ENCODE data around the gene SNX2.

SNX2 gene

DNA sequence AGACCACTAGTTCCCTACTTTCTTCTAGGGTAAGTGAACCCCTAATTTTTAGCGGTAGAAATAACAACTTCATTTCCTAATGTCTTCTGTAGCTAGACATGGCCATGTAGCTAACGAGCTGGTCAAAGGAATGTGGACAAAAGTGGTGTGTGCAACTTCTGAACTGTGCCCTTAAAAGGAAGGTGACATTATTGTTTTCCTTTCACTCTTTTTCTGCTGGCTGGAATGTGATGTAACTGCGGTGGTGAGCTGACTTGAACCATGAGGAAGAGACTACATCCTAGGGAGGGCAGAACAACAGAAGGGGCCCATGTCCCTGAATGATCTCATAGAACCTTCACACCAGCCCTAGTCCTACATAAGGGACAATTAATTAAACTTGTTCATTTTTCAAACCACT is 1.3 kb upstream of the SNX2 start:
- peak; percentile 54 for DNase-seq (ENCODE audit: low read depth)

DNA sequence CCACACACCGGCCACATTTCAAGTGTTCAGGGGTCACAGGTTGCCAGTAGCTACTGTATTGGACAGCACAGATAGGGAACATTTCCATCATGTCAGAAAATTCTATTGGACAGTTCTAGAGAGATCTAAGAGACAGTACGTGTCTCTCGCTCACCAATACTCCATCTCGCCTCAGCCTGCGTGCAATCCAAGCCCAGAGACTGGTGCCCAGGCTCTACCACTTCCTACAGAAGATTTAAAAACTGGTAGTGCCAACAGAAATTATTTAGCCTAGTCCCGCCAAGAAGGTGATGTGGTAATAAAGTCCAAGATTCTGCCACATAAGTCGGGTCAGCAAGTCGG is 390 bp upstream of the SNX2 start:
- no peak for DNase-seq (ENCODE audit: low read depth)

DNA sequence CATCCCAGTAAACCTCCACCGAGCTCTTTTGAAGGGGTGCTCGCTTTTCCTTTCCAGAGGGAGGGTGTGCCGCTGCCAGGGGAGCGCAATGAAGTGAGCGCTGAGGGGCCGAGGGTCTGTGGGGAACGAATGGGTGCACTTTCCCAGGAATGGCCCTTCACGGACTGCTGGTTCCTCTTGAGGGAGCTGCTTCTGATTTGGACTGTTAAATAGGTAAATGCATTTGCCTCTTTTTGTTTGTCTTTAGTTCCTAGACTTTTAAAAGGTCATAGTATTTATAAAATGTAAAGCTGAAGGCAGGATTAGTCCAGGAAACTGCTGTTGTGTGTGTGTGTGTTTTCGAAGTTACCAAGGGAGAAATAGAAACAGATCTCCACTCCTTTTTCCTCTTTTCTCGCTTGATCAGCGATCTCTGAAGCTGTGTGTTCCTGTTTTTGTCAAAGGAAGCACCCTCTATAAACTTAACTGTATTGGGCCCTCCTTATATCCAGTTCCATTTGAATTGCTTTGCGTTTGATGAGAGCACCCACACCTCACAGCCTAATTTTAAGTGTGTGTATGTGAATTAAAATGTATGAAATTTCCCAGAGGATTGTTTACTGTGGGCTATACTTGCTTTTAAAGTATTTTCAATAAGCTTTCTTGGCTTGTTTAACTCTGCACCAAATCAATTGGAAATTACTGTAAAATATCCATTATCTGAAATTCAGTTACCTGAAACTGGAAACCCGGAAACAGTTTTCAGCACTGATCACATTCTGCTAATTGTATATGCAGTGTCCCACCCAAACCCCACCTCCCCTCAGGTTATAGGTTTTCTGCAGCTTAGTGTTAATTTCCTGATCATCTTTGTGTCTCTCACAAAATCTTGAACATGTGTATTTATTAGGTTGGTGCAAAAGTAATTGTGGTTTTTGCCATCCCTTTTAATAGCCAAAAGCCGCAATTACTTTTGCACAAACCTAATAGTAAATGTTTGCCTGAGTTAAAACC is 966 bp downstream of the SNX2 start:
- DNase-seq (ENCODE audit: low read depth) = peak; percentile 18

DNA sequence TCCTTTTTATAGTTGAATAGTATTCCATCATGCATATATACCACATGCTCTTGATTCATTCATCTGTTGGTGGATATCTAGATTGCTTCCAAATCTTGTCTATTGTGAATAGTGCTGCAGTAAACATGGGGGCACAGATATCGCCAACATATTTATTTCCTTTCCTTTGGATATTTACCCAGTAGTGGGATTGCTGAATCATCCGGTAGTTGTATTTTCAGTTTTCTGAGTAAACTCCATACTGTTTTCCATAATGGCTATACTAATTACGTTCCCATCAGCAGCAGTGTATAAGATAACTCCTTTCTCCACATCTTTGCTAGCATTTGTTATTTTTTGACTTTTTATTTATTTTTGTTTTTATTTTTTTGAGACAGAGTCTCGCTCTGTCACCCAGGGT is 3.3 kb downstream of the SNX2 start:
- no peak for DNase-seq (ENCODE audit: low read depth)

DNA sequence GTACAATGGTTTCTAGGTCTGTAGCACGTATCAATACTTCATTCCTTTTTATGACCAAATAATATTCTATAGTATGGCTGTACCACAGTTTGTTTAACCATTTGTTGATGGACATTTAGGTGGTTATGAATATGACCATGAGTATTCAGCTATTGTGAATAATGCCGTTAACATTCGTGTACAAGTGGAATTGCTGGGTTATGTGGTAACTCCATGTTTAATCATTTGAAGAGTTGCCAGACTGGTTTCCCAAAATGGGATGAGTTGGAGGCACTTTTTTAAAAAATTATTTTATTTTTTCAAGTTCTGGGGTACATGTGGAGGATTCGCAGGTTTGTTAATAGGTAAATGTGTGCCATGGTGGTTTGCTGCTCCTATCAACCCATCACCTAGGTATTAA is 4.6 kb downstream of the SNX2 start:
- no peak for DNase-seq (ENCODE audit: low read depth)

DNA sequence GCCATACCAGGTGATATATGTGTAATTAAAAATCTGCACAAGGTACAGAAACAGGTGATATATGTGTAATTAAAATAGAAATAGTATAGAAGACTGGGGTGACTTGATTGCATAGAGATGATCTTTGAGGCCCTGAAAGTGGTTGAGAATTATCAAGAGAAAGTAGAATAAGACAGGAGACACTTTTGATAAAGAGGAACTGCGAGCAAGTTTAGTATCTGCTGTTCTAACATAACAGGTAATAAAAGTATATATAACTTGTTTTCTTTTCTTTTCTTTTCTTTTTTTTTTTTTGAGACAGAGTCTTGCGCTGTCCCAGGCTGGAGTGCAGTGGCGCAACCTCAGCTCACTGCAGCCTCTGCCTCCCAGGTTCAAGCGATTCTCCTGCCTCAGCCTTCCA is 5.4 kb downstream of the SNX2 start:
- no peak for DNase-seq (ENCODE audit: low read depth)

DNA sequence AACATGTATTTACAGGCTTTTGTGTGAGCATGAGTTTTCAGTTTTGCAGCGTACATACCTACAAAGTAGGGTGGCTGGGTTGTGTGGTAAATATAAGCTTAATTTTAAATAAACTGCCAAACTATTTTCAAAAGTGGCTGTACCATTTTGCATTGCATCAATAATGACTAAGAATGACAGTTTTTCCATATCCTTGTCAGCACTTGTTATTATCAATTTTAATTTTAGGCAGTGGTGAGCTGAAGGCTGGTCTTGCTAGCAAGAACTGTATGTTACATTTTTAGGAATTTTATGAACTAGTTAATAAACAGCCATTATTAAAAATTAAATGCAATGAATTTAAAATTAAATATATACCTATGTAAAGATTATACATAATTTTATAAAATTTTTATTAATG is 6.6 kb downstream of the SNX2 start:
- no peak for DNase-seq (ENCODE audit: low read depth)

DNA sequence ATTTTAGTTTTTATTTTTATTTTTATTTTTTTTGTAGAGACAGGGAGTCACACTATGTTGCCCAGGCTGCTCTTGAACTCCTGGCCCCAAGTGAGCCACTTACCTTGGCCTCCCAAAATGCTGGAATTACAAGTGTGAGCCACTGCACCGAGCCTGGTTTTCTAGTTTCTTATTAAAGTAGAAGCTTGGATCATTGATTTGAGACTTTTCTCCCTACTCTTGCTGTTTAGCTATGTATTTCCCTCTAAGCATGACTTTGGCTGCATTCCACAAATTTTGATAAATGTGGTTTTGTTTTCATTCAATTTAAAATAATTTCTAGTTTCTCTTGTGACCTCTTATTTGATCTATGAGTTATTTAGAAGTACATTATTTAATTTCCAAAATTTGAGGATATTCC is 10.4 kb downstream of the SNX2 start:
- no peak for DNase-seq (ENCODE audit: low read depth)

DNA sequence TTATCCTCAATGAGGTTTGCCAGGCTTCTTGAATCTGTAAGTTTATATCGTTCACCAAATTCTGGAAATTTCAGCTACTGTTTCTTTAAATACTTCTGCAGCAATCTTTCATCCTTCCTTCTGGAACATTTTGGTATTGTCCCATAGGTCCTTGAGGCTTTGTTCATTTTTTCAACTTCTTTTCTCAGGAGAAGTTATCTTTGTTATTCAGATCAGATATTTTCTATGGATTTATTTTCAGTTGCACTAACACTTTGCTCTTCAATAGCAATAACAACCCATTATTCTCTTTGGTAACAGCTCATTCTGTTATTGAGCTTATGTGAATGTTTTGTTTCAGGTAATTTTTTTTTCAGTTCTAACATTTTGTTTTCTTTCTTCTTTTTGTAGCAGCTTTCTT is 13.5 kb downstream of the SNX2 start:
- DNase-seq (ENCODE audit: low read depth) = no peak

DNA sequence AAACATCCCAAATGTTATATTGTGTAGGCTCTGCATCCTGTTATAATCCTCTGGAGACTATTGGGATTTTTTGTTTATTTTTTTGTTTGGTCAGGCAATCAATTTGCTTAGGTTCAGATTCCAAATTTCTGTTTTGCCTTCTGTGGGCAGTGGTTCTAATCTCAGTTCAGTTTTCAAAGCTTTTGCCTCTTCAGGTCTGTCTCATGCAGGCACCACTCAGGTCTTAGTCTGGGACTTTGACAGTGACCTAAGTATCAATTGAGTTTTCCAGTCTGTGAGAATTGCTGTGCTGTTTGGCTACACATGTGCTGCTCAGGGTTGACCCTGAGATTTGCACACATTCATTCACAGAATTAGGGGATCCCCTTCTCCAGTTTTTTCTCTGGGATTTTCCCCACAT is 14.1 kb downstream of the SNX2 start:
- no peak for DNase-seq (ENCODE audit: low read depth)

DNA sequence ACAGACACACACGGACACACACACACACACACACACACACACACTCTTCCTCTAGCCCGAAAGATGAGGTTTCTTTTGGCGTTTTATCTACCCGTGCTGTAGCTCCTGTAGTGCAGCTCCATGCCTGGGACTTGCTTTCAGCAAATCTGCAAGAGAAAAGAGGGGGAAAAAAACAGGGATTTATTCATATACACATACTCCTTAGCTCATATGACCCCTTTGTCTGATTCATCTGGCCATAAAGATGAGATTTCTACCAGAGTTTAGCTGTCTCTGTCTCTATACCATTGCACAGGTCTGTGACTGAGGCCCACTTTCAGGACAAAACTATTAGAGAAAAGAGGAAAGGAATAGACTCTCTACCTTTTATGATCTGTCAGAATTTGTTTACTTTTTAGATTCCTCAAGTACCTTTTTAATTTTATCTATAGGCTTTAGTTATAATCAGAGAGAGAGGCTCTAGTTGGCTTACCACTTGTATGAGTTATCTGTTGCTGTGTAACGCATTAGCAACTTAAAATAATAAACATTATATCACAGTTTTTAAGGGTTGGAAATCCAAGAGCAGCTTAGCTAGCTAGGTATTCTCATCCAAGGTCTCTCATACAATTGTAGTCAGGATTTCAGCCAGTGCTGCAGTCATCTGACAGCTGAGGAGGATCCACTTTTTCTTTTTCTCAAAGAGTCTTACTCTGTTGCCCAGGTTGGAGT is 14.7 kb downstream of the SNX2 start:
- DNase-seq (ENCODE audit: low read depth) = no peak

DNA sequence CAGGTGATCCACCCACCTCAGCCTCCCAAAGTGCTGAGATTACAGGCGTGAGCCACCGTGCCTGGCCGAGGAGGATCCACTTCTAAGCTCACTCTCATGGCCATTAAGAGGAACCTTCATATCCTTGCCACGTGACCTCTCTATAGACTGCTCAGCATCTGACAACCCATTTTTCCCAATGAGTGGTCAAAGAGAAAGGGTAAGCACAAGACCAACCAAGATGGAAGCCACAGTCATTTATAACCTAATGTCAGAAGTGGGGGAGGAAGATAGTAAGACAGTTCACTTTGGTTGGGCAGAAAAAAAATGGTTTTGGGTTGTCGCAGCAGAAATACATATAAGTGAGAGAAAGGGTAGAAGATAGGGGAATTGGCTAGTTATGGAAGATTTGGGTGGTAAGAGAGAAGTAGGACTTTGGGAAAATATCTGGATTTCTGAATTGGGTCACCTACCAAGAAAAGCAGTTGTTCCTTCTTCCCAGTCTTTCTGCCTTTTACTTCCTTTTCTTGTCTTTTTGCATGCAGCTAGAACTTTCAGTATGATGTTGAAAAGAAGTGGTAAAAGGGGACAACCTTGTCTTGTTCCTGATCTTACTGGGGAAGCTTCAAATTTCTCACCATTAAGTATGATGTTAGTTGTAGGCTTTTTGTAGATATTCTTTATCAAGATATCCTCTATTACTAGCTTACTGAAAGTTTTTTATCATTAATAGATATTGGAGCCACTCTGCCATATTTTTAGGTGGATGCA is 15.6 kb downstream of the SNX2 start:
- no peak for DNase-seq (ENCODE audit: low read depth)

DNA sequence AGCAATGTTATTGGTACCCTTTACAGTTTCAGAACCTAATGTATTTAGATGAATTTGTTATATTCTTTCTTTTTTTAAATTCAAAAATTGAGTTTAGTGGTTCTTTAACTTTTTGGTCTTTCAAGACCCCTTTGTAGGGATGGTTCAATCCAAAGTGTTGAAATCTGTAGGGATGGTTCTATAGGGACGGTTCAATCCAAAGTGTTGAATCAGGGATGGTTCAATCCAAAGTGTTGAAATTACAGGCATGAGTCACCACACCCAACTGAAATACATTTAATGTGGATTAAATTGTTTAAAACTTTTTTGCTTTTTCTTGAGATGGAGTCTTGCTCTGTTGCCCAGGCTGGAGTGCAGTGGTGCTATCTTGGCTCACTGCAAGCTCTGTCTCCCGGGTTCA is 30.6 kb downstream of the SNX2 start:
- peak; percentile 43 for DNase-seq (ENCODE audit: low read depth)

DNA sequence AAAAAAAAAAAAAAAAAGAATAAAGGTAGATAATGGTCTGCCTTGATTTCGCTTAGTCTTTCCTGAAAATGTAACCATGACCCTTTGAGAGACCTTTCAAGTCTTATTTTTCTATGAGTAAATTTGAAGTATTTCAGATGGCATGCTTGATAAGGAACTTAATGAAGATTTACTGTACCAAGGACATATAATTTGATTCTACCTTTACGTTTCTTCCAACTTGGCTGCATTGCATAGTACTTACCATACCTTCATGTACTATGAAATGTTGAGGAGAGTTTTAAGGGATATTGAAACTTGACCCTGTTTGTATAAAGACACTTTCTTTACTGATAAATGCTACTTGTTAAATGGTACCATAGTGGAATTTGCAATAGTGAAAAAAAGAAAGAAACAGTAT is 35.5 kb downstream of the SNX2 start:
- no peak for DNase-seq (ENCODE audit: low read depth)

DNA sequence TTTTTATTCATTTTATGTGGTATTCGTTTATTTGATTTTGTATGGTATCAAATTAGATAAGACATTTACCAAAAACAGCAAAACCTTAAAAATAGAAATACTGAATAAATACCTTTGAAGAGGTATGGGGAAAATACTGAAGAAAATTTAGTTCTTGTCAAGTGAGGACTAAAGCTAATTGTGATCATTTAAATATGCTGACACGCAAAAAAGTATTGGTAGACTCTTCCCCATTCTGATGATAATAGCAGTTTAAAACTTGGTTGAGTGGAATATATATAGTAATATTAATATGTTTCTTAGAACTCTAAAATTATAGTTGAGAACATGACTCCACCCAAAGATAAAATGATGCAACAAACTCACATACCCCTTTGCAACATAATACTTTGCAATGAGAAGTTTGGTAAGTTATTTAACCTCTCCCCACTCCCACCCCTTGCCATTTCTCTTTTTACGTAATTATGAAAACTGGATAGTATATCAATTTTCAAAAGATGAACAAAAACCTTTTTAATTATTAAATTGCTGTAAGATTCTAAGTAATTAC is 40.4 kb downstream of the SNX2 start:
- no peak for DNase-seq (ENCODE audit: low read depth)

DNA sequence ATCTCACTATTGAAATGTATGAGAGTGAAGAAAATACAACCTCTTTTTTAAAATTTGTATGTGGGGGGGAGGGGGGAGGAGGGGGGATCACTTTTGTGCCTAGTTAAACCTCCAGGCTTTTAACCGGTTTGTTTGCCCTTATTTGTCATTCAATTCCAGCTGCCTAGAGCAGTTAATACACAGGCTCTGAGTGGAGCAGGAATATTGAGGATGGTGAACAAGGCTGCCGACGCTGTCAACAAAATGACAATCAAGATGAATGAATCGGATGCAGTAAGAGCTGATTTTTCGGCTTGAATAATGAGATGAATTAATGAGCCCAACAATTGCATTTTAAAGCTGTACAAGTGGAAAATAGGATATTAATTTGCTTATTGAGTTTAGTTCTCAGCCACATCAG is 41.9 kb downstream of the SNX2 start:
- DNase-seq (ENCODE audit: low read depth) = no peak

DNA sequence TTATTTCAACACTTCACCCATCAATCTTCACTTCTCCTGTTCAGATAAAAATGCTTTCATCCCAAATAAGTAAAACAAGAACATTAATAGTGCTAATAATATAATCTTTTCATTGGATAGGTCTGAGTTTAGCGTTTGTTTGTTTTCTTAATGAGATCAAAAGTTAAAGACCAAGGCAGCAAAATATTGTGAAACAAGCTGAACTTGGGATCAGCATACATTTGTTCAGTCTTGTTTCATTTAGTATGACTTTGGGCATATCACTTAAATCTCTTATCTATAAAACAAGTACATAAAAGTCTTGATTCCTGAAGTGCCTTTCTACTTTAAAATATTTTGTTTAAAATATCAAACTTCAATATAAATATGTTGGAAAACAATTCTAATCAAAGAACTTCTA is 57.1 kb downstream of the SNX2 start:
- DNase-seq (ENCODE audit: low read depth) = no peak

DNA sequence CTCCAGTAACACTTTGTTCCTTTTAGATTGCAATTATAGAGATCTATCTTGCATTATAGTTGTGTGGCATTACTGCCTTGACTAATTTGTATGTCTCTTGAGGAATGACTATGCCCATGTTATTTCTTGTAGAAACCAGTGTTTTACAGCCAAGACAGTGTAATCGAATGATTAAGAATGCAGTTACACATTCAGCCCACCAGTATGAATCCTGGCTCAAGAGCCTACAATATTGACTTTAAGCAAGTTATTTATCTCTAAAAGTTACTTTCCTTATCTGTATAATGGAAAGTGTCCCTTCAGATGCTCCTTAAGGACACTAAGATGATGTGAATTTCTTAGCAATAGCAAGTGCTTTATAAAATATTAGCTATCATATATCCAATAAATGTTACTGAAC is 60.8 kb downstream of the SNX2 start:
- no peak for DNase-seq (ENCODE audit: low read depth)

DNA sequence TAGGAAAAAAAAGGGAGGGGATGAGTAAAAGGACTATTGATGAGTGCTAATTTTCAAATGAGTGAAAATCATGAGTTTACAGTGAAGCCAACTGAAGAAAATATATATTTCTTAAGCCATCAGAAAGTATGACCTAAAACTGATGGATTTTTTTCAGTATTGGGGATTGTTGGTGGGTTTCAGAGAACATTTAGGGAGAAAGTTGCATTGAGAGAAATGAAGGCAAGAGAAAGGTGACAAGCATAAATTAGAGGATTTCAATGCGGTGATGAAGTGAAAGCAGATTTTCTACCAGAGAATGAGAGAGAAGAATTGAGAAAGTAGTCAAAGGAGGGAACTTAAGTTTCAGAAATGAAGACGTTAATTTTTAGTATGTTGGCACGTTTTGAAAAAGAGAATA is 62.1 kb downstream of the SNX2 start:
- DNase-seq (ENCODE audit: low read depth) = no peak

DNA sequence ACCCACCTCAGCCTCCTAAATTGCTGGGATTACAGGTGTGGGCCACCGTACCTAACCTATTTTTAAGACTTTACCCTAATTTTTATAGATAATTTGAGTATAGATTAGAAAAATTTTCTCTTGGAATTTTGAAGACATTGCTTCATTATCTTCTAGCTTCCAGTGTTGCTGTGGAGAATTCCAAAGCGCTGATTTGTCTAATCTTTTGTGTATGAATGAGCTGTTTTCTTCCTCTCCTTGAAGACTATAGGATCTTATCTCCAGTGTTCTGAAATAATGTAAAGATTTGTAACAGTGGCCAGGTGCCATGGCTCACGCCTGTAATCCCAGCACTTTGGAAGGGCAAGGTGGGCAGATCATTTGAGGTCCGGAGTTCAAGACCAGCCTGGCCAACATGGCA is 64.9 kb downstream of the SNX2 start:
- DNase-seq (ENCODE audit: low read depth) = no peak

DNA sequence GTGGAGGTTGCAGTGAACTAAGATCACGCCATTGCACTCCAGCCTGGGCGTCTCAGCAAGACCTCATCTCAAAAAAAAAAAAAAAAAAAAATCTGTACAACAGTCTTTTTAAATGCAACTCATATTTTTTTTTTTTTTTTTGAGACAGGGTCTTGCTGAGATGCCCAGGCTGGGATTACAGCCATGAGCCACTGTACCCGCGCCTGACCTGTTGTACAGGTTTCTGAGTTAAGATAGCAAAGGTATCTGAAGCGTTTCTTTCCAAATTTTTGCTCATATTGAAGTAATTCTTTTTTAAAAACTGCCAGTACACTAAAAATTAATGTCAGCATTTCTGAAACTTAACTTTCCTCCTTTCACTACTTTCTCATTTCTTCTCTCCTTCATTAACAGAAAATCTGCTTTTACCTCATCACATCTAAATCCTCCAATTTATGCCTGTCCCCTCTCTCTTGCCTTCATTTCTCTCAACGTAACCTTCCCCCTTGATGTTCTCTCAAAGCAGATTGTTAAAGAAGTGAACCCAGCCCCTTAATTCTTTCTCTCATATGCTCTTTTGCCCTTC is 67.2 kb downstream of the SNX2 start:
- no peak for DNase-seq (ENCODE audit: low read depth)
